GM12878 (cell line): ENCODE measurements around the gene TSEN34. TPM values are rescaled to one million over a fixed set of nuclear protein-coding genes. Genes with fewer than 3 reads are reported as not detected.

Experiments used
- ATAC-seq: fragments of 200-7000 bp; cut with Tn5 transposase; 3 replicates; pipeline ENCODE4 v1.9.1; 2020; ENCODE audit warnings: mild to moderate bottlenecking, moderate library complexity
- BruUV-seq: library from RNA; stranded (reverse); fragments of 400-500 nt; replicated peaks from 2 replicates; lab custom pipeline; 2021; lab: Mats Ljungman, UMichigan
- CTCF ChIA-PET: fragments of 300-600 bp; sonication (Branson Sonifier 250); formaldehyde crosslinking; extraction: SDS; loops from one replicate; lab custom pipeline; 2021; ENCODE audit warnings: inconsistent platforms; lab: Yijun Ruan, JAX
- POLR2A ChIA-PET: fragments of 350-600 bp; formaldehyde crosslinking; extraction: SDS; loops from one replicate; lab custom pipeline; 2021; ENCODE audit warnings: inconsistent platforms; lab: Charles Lee
- RAD21 ChIA-PET: fragments of 300-600 bp; sonication (Branson Sonifier 250); formaldehyde crosslinking; loops from one replicate; lab custom pipeline; 2023; ENCODE audit warnings: antibody characterized with exemption; ENCODE audit not compliant: unreplicated experiment; lab: Charles Lee
- SMC1A ChIA-PET: fragments of 300-600 bp; sonication (Branson Sonifier 250); formaldehyde crosslinking; loops from one replicate; lab custom pipeline; 2023; ENCODE audit not compliant: unreplicated experiment, uncharacterized antibody; lab: Charles Lee
- DNase-seq: peaks from one replicate; pipeline ENCODE4 v3.0.0-alpha.2; 2011; ENCODE audit warnings: low read depth, low spot score
- FAIRE-seq: peaks from 3 replicates; lab custom pipeline; 2011; peaks lifted over from hg19 to GRCh38; lab: Jason Lieb, UNC
- H2AFZ ChIP-seq: 2 replicates; pipeline ENCODE4 v1.6.0; 2011; ENCODE audit warnings: low read depth, low read length, control low read depth; ENCODE audit not compliant: control insufficient read depth
- H3K27ac ChIP-seq: 2 replicates; pipeline ENCODE4 v1.5.1; 2011; ENCODE audit warnings: control low read depth; ENCODE audit not compliant: control insufficient read depth, insufficient read depth
- H3K27me3 ChIP-seq, 2 experiments: replicated peaks in 1 of 2; 2 replicates each; pipeline versions ENCODE4 v1.6.0 to v1.6.1; 2011; ENCODE audit warnings: low read length in 1 of 2; ENCODE audit not compliant: control insufficient read depth in 2 of 2, insufficient read depth in 2 of 2
- H3K36me3 ChIP-seq, 2 experiments: 2 replicates each; pipeline ENCODE4 v1.5.1; 2011; ENCODE audit warnings: low read length in 1 of 2; ENCODE audit not compliant: control insufficient read depth in 2 of 2, insufficient read depth in 2 of 2
- H3K4me1 ChIP-seq: 2 replicates; pipeline ENCODE4 v1.6.1; 2011; ENCODE audit warnings: mild to moderate bottlenecking, low read length, moderate library complexity, mixed read lengths; ENCODE audit not compliant: control insufficient read depth, insufficient read depth
- H3K4me2 ChIP-seq: 2 replicates; pipeline ENCODE4 v1.6.0; 2011; ENCODE audit warnings: control low read depth; ENCODE audit not compliant: control insufficient read depth, insufficient read depth
- H3K4me3 ChIP-seq: fragments of 200-600 bp; sonication (generic); 2 replicates; pipeline ENCODE4 v1.5.1; 2016
- H3K79me2 ChIP-seq: 2 replicates; pipeline ENCODE4 v1.6.0; 2011; ENCODE audit warnings: low read length; ENCODE audit not compliant: control insufficient read depth, insufficient read depth
- H3K9ac ChIP-seq: 2 replicates; pipeline ENCODE4 v1.8.0; 2011; ENCODE audit warnings: low read length, control low read depth, mixed read lengths; ENCODE audit not compliant: control insufficient read depth, insufficient read depth
- H3K9me3 ChIP-seq: replicated peaks from 3 replicates; pipeline ENCODE4 v1.5.1; 2011; ENCODE audit warnings: mild to moderate bottlenecking, low read length; ENCODE audit not compliant: control insufficient read depth, insufficient read depth
- H4K20me1 ChIP-seq: 2 replicates; pipeline ENCODE4 v1.6.0; 2011; ENCODE audit not compliant: control insufficient read depth, insufficient read depth
- JUNB ChIP-seq: IDR thresholded peaks from 2 replicates; pipeline ENCODE4 v1.6.1; 2016; ENCODE audit warnings: antibody characterized with exemption, mild to moderate bottlenecking
- NFXL1 ChIP-seq: fragments of 450-650 bp; IDR thresholded peaks from 2 replicates; pipeline ENCODE4 v1.6.1; 2017; ENCODE audit warnings: antibody characterized with exemption, mild to moderate bottlenecking, borderline replicate concordance
- RAD21 ChIP-seq: IDR thresholded peaks from 2 replicates; pipeline ENCODE4 v1.6.1; 2011; ENCODE audit warnings: mild to moderate bottlenecking, low read depth, low read length, moderate library complexity; ENCODE audit not compliant: insufficient read depth
- SMC3 ChIP-seq: IDR thresholded peaks from 2 replicates; pipeline ENCODE4 v1.6.1; 2011; ENCODE audit warnings: low read length, improper control_type of control experiment, borderline replicate concordance
- SREBF1 ChIP-seq: IDR thresholded peaks from 2 replicates; pipeline ENCODE4 v1.6.1; 2012; ENCODE audit warnings: mild to moderate bottlenecking, low read length
- whole genome bisulfite sequencing: methylation state at CpG from one replicate; pipeline ENCODE4 v1.1.6; 2016; ENCODE audit warnings: low lambda C conversion rate; ENCODE audit not compliant: insufficient replicate concordance, insufficient coverage; ENCODE audit errors: missing lambda C conversion rate; 5-methylcytosine and 5-hydroxymethylcytosine counted together
- in situ Hi-C: fragments of 300-500 bp; cut with MboI; formaldehyde crosslinking; loops from 9 replicates; pipeline ENCODE4 v1.14.3; 2018; ENCODE audit warnings: mixed read lengths
- intact Hi-C: fragments of 100-400 bp; cut with micrococcal nuclease; formaldehyde crosslinking; loops from one replicate; pipeline ENCODE4 v1.14.2; 2022; ENCODE audit not compliant: unreplicated experiment
- polyA plus RNA-seq, 11 experiments: library from polyadenylated mRNA; depleted of rRNA in 4 of 11; unstranded in 6 of 11; stranded (reverse) in 5 of 11; fragments of >200 nt; fragmentation: Nextera tagmentation in 4 of 11; fragmentation: Illumina TruSeq in 1 of 11; extraction: Ambion mirVana in 4 of 11; extraction: Trizol in 1 of 11; gene quantifications; 1 replicate in 1 of 11; 2 replicates in 10 of 11; pipeline versions ENCODE4 v1.2.1 to v1.2.3, GENCODE V29; 2011 to 2016; ENCODE audit warnings: inconsistent platforms in 2 of 11, missing spikeins in 2 of 11, low read depth in 1 of 11
- total RNA-seq, 4 experiments: library from RNA; depleted of rRNA in 3 of 4; stranded (reverse); fragments of >200 nt in 3 of 4; fragmentation: Illumina TruSeq in 1 of 4; extraction: Trizol in 1 of 4; gene quantifications; 2 replicates each; pipeline versions ENCODE4 v1.2.1 to v1.2.3, GENCODE V29; 2013 to 2021
- TF ChIP-seq, protein P1 (sequence below), 3 experiments: IDR thresholded peaks in 2 of 3; conservative IDR thresholded peaks in 1 of 3; 2 replicates each; pipeline ENCODE4 v1.5.1; 2011; ENCODE audit warnings: low read depth in 3 of 3, low read length in 3 of 3, mild to moderate bottlenecking in 3 of 3, control low read depth in 2 of 3, moderate library complexity in 2 of 3, inconsistent platforms in 1 of 3, mixed read lengths in 1 of 3; ENCODE audit not compliant: control insufficient read depth in 2 of 3, insufficient read depth in 1 of 3; ENCODE audit errors: extremely low read depth in 1 of 3
- TF ChIP-seq, protein P2 (sequence below): fragments of 450-650 bp; formaldehyde crosslinking; IDR thresholded peaks from 2 replicates; pipeline ENCODE4 v1.4.0; 2022; ENCODE audit warnings: mild to moderate bottlenecking, moderate library complexity

TSEN34 gene
- total and polyA plus RNA-seq, 10 of the 15 experiments (the other 5 are each of a cell fraction or from before 2014, with no cell fraction given): 1.0 to 35.9 (median 16.8) TPM

DNA sequence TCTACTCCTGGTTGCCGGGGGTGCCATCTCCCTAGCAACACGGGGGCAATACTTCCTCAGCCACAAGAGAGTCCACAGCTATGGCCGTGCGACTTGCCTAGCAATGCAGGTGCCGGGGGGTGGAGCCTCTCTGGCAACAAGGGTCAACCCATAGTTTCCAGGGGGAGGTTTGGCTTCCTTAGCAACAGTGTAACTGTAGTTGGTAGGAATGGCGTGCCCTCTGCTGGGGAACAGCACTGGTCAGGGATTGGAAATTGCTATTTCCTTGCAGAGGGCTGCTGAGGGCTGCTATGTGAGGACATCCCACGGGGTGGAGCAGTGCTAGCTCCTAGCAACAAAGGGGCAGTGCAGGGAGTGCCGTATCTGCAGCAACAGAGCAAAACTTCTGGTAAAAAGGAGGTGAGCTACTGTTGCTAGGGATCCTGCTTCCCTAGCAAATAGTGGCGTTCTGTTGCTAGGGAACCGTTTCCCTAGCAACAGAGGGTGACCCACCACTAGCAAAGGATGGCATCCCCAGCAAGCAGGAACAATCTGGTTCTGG lies 11.1 kb upstream of the TSEN34 start:
- H3K9me3 ChIP-seq: no peaks in the 10 kb centered on the region
- no peaks in the 10 kb centered on the region for H4K20me1 ChIP-seq
- RAD21 ChIA-PET: no interaction called here
- H3K79me2 ChIP-seq: no peaks in the 10 kb centered on the region
- no peak overlapping the region for H2AFZ ChIP-seq
- in situ Hi-C loops: no loop called here
- 72% methylated on average over 10 of the region's 10 CpGs for WGBS
- FAIRE-seq: no peak
- no peak for TF ChIP-seq JUNB
- peak; percentile 24 for TF ChIP-seq RAD21
- TF ChIP-seq SREBF1: no peak
- TF ChIP-seq, protein P1, sequence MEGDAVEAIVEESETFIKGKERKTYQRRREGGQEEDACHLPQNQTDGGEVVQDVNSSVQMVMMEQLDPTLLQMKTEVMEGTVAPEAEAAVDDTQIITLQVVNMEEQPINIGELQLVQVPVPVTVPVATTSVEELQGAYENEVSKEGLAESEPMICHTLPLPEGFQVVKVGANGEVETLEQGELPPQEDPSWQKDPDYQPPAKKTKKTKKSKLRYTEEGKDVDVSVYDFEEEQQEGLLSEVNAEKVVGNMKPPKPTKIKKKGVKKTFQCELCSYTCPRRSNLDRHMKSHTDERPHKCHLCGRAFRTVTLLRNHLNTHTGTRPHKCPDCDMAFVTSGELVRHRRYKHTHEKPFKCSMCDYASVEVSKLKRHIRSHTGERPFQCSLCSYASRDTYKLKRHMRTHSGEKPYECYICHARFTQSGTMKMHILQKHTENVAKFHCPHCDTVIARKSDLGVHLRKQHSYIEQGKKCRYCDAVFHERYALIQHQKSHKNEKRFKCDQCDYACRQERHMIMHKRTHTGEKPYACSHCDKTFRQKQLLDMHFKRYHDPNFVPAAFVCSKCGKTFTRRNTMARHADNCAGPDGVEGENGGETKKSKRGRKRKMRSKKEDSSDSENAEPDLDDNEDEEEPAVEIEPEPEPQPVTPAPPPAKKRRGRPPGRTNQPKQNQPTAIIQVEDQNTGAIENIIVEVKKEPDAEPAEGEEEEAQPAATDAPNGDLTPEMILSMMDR (IDR thresholded peaks at IDR 0.05 in 2 of 3, conservative IDR thresholded peaks at IDR 0.05 in 1 of 3; ENCODE audit: control insufficient read depth in 2 of 3, extremely low read depth in 1 of 3, insufficient read depth in 1 of 3, low read depth in 3 of 3, low read length in 3 of 3): peak in 2 of 3 experiments; percentile 17 to 23; a peak in 1 of 6 replicates
- CTCF ChIA-PET: interaction anchor here (0.7 to 1.4 kb wide), 4 partner anchors 9 to 210 kb away, joined by 3 read pairs; partner anchors contain the start of gene MBOAT7
- POLR2A ChIA-PET: no interaction called here
- H3K4me3 ChIP-seq: no peak overlapping the region
- DNase-seq: no peak
- no peak overlapping the region for H3K27ac ChIP-seq
- H3K36me3 ChIP-seq: peaks cover 0 to 3% of the 10 kb centered on the region in 2 experiments; a peak in 1 of 4 replicates
- intact Hi-C loops: no loop called here
- H3K9ac ChIP-seq: no peak overlapping the region
- peak; percentile 71 for ATAC-seq
- H3K4me1 ChIP-seq: no peaks in the 10 kb centered on the region
- no TSS peak for BruUV-seq
- no peaks in the 10 kb centered on the region for H3K27me3 ChIP-seq
- no peak overlapping the region for H3K4me2 ChIP-seq
- SMC1A ChIA-PET: no interaction called here

DNA sequence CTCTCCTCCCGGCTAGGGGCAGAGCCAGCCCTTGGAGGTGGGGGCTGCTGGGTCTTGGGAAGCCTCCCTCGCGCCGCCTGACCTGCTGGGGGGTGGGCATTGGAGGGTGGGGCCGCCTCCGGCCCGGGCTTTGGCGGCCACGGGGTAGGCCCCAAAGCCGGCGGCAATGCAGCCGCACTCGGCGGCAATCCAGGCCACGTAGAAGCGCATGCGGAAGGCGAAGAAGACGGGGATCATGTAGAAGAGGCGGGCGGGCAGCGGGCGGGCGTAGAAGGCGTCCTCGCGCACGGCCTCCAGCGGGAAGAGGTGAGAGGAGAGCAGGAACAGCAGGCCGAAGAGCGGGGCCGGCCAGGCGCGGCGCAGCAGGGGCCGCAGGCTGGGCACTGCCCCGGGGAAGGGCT lies 10.4 kb upstream of the TSEN34 start:
- H4K20me1 ChIP-seq: no peaks in the 10 kb centered on the region
- no peak for ATAC-seq
- SMC1A ChIA-PET: no interaction called here
- DNase-seq: no peak
- H3K4me2 ChIP-seq: no peak overlapping the region
- TF ChIP-seq NFXL1: no peak
- TF ChIP-seq, protein P2, sequence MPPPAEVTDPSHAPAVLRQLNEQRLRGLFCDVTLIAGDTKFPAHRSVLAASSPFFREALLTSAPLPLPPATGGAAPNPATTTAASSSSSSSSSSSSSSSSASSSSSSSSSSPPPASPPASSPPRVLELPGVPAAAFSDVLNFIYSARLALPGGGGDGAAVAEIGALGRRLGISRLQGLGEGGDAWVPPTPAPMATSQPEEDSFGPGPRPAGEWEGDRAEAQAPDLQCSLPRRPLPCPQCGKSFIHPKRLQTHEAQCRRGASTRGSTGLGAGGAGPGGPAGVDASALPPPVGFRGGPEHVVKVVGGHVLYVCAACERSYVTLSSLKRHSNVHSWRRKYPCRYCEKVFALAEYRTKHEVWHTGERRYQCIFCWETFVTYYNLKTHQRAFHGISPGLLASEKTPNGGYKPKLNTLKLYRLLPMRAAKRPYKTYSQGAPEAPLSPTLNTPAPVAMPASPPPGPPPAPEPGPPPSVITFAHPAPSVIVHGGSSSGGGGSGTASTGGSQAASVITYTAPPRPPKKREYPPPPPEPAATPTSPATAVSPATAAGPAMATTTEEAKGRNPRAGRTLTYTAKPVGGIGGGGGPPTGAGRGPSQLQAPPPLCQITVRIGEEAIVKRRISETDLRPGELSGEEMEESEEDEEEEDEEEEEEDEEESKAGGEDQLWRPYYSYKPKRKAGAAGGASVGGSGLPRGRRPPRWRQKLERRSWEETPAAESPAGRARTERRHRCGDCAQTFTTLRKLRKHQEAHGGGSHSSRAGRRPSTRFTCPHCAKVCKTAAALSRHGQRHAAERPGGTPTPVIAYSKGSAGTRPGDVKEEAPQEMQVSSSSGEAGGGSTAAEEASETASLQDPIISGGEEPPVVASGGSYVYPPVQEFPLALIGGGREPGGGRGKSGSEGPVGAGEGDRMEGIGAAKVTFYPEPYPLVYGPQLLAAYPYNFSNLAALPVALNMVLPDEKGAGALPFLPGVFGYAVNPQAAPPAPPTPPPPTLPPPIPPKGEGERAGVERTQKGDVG: no peak
- TF ChIP-seq RAD21: no peak
- TF ChIP-seq SMC3: no peak
- TF ChIP-seq, all 136 proteins: peak for 0
- no peaks in the 10 kb centered on the region for H3K4me1 ChIP-seq
- no peaks in the 10 kb centered on the region for H3K9me3 ChIP-seq
- no peak overlapping the region for H3K9ac ChIP-seq
- H3K27me3 ChIP-seq: no peaks in the 10 kb centered on the region
- no peak for FAIRE-seq
- no peaks in the 10 kb centered on the region for H3K79me2 ChIP-seq
- no peak overlapping the region for H2AFZ ChIP-seq
- ChIA-PET POLR2A (no interaction called here), RAD21 (no interaction called here), CTCF (interaction anchor here (1.1 kb wide), 1 partner anchor 210 kb away, joined by 3 read pairs; no protein-coding TSS in a partner anchor)
- no peak overlapping the region for H3K4me3 ChIP-seq
- H3K27ac ChIP-seq: no peak overlapping the region
- 94% methylated on average over 29 of the region's 37 CpGs for WGBS
- BruUV-seq: no TSS peak
- intact Hi-C loops (no loop called here), in situ Hi-C loops (no loop called here)
- H3K36me3 ChIP-seq: peaks cover 0 to 3% of the 10 kb centered on the region in 2 experiments; a peak in 1 of 4 replicates
